Stimulated activated CD8-positive, alpha-beta memory T cell treated with anti-CD3 and anti-CD28 coated beads, Interleukin-15, amount 100 ng/mL, for 1 hour (primary cell): Measurements from ENCODE around the gene PSMB11.
A peak's percentile ranks its signal among the peaks of the same experiment; 100 is the strongest.
"Not testable (repeated sequence)": the region's sequence is repeated elsewhere in the genome, so short reads cannot be mapped to it uniquely, and the experiment has no call there.

Source experiments
- DNase-seq: peaks from one replicate; pipeline ENCODE4 v3.0.0-alpha.2; 2020; ENCODE audit warnings: low read depth

Gene PSMB11

GRCh38 chr14:23013749-23014054 lies 28.3 kb upstream of the PSMB11 start:
- DNase-seq, result not testable (repeated sequence)

DNA sequence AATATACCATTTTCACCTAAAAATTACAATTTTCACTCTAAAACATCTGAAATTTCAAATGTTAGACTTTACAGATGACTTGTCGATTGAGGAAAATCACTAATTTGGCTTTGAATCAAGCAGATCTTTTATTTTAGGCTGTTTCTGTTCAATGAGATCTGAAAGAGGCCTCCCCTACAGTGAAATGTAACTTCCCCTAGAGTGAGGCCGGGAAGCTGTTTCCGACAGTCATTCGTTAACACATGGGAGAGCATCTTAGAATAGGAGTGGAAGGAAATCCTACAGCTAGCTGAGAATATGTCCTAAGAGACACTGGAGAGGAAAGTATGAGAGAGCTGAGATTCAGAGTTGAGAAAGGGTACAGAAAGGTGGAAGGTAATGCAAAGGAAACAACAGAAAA lies 26.4 kb upstream of the PSMB11 start:
- DNase-seq, result no peak

- DNase-seq, result no peak
These were observed 24.9 kb upstream of the PSMB11 start for GRCh38 chr14:23017091-23017490.

DNA sequence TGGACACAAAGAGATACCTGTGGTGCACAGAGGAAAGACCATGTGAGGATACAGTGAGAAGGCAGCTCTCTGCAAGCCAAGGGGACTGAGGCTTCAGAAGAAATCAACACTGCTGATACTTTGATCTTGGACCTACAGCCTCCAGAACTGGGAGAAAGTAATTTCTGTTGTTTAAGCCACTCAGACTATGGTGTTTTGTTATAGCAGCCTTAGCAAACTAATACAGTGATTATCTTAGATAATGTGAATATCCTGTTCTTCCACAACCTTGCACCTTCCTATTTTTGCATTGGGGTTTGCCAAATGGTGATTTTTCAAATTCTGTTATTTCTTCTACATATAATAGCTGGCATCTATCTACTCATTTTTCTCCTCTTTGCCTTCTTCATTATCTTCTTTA lies 23.9 kb upstream of the PSMB11 start:
- DNase-seq, result no peak

- DNase-seq, result no peak
These were observed 21.6 kb upstream of the PSMB11 start for GRCh38 chr14:23020143-23021128.

DNA sequence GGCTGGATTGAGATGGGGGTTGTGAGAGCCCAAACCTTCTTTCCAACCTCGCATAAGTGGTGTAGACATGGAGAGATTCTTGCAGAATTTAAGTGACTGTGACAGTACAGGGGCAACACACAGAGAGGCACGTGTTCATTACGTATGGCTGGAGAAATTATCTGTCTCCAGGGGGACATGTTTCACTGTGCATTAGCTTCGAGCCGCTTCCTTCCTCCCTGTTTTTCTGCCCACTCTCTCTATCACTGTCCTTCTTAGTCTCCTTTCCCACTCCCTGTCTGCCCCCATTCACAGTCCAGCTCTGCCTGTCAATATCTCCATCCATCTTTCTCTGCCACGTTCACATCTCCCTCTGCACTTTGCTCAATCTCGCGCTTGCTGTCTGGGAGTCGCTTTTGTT lies 20.6 kb upstream of the PSMB11 start:
- no peak for DNase-seq

GRCh38 chr14:23021889-23022442 lies 20.0 kb upstream of the PSMB11 start:
- no peak for DNase-seq

DNA sequence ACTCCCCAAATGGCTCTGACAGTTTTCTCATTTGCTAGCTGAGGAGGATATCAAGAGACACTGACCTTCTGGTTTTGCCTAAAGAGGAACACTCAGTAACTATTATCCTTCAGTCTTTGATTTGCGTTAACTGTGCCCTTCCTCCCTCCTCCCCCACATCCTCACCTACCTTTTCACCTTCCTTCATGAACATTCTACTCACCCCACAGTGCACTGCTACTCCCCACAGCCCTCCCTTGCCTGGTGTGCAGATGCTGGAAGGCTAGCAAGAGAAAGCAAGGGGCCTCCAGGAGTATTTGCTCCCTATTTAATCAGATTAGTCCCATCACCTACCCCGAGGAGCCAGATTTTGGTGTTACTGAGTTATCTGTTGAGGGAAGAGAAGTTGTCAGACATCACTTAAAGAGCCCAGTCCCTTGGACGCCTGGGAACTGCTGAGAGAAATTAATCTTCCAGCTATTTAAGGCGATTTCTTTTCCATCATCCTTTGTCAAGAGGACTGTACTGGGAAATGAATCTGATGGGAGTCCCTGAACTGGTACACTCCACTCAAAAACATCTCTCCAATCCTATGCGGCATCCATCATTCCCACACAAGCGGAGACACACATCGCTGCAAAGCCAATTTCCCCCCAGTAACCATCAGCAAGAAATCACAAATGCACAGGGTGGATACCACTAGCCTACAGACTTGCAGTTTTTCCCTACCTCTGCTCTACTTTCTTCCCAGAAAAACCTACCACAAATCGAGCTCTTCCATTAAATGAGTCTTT lies 18.8 kb upstream of the PSMB11 start:
- DNase-seq, result no peak

DNA sequence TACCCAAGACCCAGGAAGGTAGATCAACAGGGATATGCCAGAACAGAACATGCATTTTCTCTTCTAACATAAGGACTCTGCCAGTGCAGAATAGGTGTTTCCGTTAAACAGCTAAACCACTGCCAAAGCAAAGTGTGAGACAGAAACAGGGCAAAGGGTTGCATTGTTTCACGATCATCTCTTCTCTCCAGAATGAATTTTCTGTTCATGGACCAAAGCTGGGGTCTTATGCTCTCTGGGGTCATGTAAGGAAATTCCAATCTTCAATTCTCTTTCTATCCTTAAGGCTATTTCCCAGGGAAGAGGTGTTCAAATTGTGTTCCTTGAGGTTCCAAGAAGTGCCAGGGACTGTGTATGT lies 18.2 kb upstream of the PSMB11 start:
- no peak for DNase-seq

- no peak for DNase-seq
These were observed 17.4 kb upstream of the PSMB11 start for GRCh38 chr14:23024612-23025075.

- DNase-seq, result no peak
These were observed 16.7 kb upstream of the PSMB11 start for GRCh38 chr14:23025151-23025814.

DNA sequence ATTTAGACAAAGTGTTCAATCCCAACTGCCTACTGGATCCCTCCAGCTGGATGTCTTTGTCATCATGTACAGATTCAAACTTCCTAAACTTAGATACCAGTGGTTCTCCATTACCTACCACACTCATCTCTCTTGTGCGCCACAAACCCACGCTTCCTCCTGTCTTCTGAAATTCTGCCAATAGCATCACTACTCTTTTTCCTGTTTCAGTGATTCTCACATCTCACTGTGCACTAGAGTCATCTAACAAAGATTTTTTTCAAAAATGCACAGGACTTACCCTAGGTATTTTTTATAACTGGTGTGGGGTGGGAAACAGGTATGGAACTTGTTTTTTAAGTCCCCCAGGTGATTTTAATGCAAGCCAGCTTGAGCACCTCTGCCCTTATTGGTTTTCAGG lies 13.2 kb upstream of the PSMB11 start:
- DNase-seq, result no peak

DNA sequence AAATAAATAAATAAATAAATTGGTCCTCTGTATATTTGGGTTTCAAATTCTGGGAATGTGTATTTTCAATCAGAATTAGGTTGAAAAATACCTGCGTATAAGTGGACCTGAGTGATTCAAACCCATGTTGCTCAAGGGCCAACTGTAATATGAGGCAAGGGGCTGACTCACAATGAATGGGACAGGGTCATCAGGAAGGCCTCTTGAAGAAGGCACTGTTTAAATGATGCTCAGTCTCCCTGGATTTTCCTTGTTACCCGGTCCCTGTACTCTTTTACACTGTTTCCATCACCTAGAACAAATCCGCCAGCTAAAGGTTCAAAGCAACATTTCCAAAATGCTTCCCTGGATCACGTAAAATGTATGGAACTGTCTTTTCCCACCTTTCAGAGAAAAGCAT lies 11.1 kb upstream of the PSMB11 start:
- DNase-seq, result no peak

- no peak for DNase-seq
These were observed 8.7 kb upstream of the PSMB11 start for GRCh38 chr14:23033251-23033727.

DNA sequence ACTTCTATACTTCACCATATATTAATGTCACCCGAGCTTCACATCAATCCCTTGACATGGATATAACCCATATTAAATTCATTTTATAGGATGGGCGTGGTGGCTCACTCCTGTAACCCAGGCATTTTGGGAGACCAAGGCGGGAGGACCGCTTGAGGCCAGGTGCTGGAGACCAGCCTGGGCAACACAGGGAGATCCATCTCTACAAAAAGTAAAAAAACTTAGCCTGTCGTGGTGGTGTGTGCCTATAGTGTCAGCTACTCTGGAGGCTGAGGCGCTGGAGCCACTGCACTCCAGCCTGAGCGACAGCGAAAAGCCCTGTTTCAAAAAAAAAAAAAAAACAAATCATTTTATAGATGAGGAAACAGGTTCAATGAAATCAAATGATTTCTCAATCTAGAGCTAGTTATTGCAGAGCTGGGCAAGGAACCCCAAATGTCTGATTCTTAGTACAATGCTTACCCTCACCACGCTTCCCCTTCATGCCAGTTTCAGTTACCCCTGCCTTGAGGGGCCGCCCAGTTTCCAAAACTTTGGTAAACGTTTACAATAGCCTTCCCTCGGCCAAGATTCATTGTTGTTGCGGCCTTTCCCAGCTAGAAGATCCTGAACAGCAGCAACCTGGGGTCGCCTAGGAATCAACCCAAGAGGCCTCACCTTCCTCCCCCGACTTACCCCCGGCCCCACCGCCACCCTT lies 8.1 kb upstream of the PSMB11 start:
- DNase-seq, result no peak

GRCh38 chr14:23034498-23035302 lies 7.3 kb upstream of the PSMB11 start, which contains the start of gene PSMB5:
Gene PSMB5 (minus strand): TSS chr14:23034900. CDS start chr14:23034881, 19 bp downstream.
- peak; percentile 70 for DNase-seq

GRCh38 chr14:23035303-23036144 lies 6.5 kb upstream of the PSMB11 start:
- DNase-seq, result no peak

DNA sequence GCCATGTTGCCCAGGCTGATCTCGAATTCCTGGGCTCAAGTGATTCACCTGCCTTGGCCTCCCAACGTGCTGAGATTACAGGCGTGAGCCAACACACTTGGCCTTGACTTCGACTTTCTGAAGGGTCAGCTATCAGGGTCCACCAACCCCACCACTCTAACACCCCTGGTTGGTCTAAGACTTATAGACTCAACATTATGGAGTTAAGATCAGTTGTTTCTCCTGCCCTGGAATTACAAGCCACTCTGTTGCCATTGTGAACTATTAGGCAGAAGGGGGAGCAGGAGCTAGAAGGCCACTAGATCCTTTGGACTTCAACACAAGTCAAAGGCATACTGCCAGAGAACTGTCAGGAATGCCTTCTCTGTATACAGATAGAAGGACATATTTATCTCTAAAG lies 1.9 kb upstream of the PSMB11 start:
- no peak for DNase-seq

DNA sequence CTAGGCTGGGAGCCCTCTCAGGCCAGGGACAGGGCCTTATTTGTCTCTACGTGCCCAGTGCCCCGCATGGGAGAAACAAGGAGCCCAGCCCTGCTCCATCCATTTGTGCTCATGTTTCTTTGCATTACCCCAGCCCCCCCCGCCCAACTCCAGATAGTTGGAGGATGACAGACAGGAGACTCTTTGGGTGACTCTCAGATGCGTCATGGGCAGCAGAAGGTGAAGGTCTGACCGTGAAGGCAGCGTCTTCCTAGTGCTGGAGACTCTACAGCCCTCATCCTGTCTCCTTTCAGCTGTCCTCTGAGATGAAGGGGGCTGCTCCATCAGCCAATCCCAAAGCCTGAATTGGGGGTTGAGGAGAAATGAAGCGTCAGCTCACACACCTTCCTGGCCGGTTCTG lies 283 bp upstream of the PSMB11 start:
- no peak for DNase-seq

GRCh38 chr14:23043145-23043544 lies 1.1 kb downstream of the PSMB11 start:
- no peak for DNase-seq
